ENCODE measurements around the gene ACTR3C. TPM values are rescaled to one million over a fixed set of nuclear protein-coding genes. Genes with fewer than 3 reads are reported as not detected.

ACTR3C gene
- total RNA-seq, 1 donor from 2014 or later: 9.8 TPM

DNA sequence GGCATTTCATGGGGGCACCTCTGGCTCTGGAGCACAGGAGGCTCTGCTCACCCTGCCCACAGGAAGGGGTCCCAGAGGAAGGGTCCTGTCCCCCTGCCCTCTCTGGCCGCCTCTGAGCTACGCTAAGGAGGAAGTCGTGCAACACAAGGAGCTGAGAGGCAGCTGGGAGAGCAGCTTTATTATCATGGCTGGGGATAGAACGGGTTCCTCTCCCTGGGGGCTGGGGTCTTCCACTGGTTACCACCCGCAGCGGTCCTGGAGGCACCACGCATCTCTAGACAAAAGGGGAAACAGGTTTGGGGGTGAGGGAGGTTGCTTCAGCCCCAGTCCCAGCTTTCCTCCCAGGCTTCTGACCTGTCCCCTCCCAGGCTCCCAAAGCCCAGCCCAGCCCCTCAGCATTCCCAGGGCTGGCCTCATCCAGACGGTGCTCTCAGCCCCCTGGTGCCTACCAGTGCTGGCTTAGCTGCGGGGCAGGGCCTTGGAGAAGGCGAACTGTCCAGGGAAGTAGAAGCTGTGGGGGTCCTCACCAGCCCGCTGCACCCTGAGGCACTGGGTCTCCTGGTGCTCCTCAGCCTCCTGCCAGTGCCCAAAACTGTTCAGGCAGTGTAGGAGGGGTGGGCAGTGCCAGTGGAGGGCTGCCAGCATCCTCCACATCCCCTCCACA lies 15.0 kb upstream of the ACTR3C start:
- no peak overlapping the region for H3K4me3 Mint-ChIP-seq
- H3K9me3 Mint-ChIP-seq: no peaks in the 10 kb centered on the region
- H3K4me1 Mint-ChIP-seq (ENCODE audit: low read depth): no peaks in the 10 kb centered on the region
- intact Hi-C loops (cut with micrococcal nuclease): no loop called here
- no peak overlapping the region for H3K27ac Mint-ChIP-seq
- H3K36me3 Mint-ChIP-seq (ENCODE audit: low read depth): peaks cover 4% of the 10 kb centered on the region
- peaks cover 23% of the 10 kb centered on the region for H3K27me3 Mint-ChIP-seq (ENCODE audit: insufficient read depth)
- DNase-seq (ENCODE audit: low spot score): no peak

- Mint-ChIP-seq H3K9me3 (no peaks in the 10 kb centered on the region), H3K27me3 (ENCODE audit: insufficient read depth) (peaks cover 17% of the 10 kb centered on the region), H3K4me3 (no peak overlapping the region), H3K36me3 (ENCODE audit: low read depth) (peaks cover 4% of the 10 kb centered on the region), H3K4me1 (ENCODE audit: low read depth) (no peaks in the 10 kb centered on the region), H3K27ac (no peak overlapping the region)
- intact Hi-C loops (cut with micrococcal nuclease): no loop called here
- DNase-seq (ENCODE audit: low spot score): no peak
Measured at GRCh38 chr7:150337659-150338081, 14.3 kb upstream of the ACTR3C start.

GRCh38 chr7:150337179-150337578 lies 13.8 kb upstream of the ACTR3C start:
- peaks cover 4% of the 10 kb centered on the region for H3K36me3 Mint-ChIP-seq (ENCODE audit: low read depth)
- H3K9me3 Mint-ChIP-seq: no peaks in the 10 kb centered on the region
- H3K27me3 Mint-ChIP-seq (ENCODE audit: insufficient read depth): peaks cover 12% of the 10 kb centered on the region
- DNase-seq (ENCODE audit: low spot score): no peak
- H3K27ac Mint-ChIP-seq: no peak overlapping the region
- no peak overlapping the region for H3K4me3 Mint-ChIP-seq
- intact Hi-C loops (cut with micrococcal nuclease): no loop called here
- no peaks in the 10 kb centered on the region for H3K4me1 Mint-ChIP-seq (ENCODE audit: low read depth)

DNA sequence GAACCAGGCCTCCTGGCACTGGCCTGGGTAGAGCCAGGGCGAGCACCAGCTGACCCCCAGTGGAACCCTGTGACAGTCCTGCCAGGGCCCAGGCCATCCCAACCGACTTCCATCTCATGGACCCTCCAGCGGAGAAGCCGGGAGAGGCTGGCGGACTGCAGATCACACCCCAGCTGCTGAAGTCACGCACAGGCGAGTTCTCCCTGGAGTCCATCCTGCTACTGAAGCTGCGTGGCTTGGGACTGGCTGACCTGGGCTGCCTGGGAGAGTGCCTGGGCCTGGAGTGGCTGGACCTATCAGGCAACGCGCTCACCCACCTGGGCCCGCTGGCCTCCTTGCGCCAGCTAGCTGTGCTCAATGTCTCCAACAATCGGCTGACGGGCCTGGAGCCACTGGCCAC lies 13.4 kb upstream of the ACTR3C start:
- Mint-ChIP-seq H3K27ac (no peak overlapping the region), H3K27me3 (ENCODE audit: insufficient read depth) (peaks cover 8% of the 10 kb centered on the region), H3K36me3 (ENCODE audit: low read depth) (peaks cover 7% of the 10 kb centered on the region), H3K9me3 (no peaks in the 10 kb centered on the region), H3K4me1 (ENCODE audit: low read depth) (no peaks in the 10 kb centered on the region), H3K4me3 (no peak overlapping the region)
- intact Hi-C loops (cut with micrococcal nuclease): no loop called here
- DNase-seq (ENCODE audit: low spot score): no peak

- H3K27me3 Mint-ChIP-seq (ENCODE audit: insufficient read depth): peaks cover 5% of the 10 kb centered on the region
- intact Hi-C loops (cut with micrococcal nuclease): no loop called here
- H3K4me1 Mint-ChIP-seq (ENCODE audit: low read depth): no peaks in the 10 kb centered on the region
- H3K27ac Mint-ChIP-seq: no peak overlapping the region
- no peak for DNase-seq (ENCODE audit: low spot score)
- no peak overlapping the region for H3K4me3 Mint-ChIP-seq
- peaks cover 11% of the 10 kb centered on the region for H3K36me3 Mint-ChIP-seq (ENCODE audit: low read depth)
- no peaks in the 10 kb centered on the region for H3K9me3 Mint-ChIP-seq
Measured at GRCh38 chr7:150335774-150336112, 12.4 kb upstream of the ACTR3C start.

GRCh38 chr7:150335108-150335773 lies 11.9 kb upstream of the ACTR3C start:
- peaks cover 11% of the 10 kb centered on the region for H3K36me3 Mint-ChIP-seq (ENCODE audit: low read depth)
- H3K27me3 Mint-ChIP-seq (ENCODE audit: insufficient read depth): peaks cover 4% of the 10 kb centered on the region
- no peak overlapping the region for H3K27ac Mint-ChIP-seq
- H3K4me1 Mint-ChIP-seq (ENCODE audit: low read depth): no peaks in the 10 kb centered on the region
- no peak for DNase-seq (ENCODE audit: low spot score)
- intact Hi-C loops (cut with micrococcal nuclease): no loop called here
- no peak overlapping the region for H3K4me3 Mint-ChIP-seq
- no peaks in the 10 kb centered on the region for H3K9me3 Mint-ChIP-seq

DNA sequence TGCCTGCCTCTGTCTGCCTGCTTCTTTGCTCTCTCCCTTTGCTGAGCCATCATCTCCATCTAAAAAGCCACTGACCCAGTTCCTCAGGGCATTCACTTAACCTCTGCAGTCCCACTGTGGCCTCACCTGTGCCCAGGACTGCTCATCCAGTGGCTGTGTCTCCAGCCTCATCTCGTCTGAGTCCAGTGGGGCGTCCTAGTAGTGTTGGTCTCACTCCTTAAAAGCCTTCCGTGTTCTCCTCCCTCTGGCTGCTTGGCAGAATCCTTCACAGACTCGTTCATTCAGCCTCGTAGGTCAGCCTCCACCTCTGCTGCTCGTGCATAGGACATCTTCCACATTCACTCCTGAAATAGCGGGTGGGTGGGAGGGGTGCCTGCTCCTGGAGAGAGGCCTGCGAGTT lies 10.8 kb upstream of the ACTR3C start:
- Mint-ChIP-seq H3K4me1 (ENCODE audit: low read depth) (no peaks in the 10 kb centered on the region), H3K4me3 (no peak overlapping the region), H3K27ac (no peak overlapping the region), H3K9me3 (no peaks in the 10 kb centered on the region), H3K27me3 (ENCODE audit: insufficient read depth) (no peaks in the 10 kb centered on the region), H3K36me3 (ENCODE audit: low read depth) (peaks cover 11% of the 10 kb centered on the region)
- intact Hi-C loops (cut with micrococcal nuclease): no loop called here
- no peak for DNase-seq (ENCODE audit: low spot score)

DNA sequence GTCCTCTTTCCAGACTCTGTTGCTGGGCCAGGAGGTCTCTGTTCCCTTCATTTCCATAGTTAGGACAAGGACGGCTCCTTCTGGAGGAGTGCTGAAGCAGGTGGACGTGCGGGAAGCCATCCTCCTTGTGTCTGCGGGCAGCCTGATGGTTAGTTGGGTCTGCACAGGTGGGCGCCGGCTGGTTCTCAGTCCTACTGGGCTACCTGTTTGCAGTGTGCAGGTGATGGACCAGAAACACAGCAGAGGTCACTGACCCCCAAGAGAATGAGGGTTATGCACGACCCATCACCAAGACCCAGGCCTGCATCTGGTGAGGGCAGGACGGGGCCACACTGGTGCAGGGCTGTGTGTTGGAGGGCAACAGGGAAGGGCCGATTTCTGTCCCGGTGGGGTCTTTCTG lies 10.3 kb upstream of the ACTR3C start:
- Mint-ChIP-seq H3K9me3 (no peaks in the 10 kb centered on the region), H3K36me3 (ENCODE audit: low read depth) (peaks cover 13% of the 10 kb centered on the region), H3K4me1 (ENCODE audit: low read depth) (no peaks in the 10 kb centered on the region), H3K4me3 (no peak overlapping the region), H3K27me3 (ENCODE audit: insufficient read depth) (no peaks in the 10 kb centered on the region), H3K27ac (no peak overlapping the region)
- intact Hi-C loops (cut with micrococcal nuclease): no loop called here
- DNase-seq (ENCODE audit: low spot score): no peak

DNA sequence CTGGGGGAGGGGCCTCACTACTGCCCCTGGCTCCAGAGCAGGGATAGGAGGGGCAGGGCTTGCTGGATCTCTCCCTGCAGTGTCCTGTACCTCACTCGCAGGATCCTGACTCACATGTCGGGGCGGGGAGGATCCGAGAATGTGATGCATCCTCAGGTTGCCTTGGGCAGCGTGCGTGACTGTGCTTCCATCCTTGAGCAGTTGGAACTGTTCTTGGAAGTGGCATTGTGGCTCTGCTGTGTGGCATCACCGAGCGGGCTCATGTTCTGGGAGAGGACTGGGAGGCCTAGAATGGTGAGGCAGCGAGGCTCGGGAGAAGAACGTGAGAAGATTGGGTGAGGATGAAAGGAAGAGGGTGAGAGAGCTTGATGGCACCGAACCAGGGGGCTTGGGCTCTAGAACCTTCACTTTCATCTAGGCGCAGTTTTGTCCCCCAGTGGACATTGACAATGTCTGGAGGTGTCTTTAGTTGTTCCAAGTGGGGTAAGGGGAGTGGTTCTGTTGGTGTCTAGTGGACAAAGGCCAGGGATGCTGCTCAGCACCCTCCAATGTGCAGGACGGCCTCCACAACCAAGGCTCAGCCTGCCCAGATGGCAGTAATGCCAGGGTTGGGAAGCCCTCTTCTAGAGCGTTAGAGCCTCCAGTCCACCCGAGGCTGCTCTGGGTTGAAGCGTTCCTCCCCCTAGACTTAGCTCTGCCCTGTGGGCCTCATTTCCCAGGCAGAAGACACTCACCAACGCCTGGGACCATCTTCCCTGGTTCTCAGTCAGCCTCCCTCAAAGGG lies 9.7 kb upstream of the ACTR3C start:
- H3K36me3 Mint-ChIP-seq (ENCODE audit: low read depth): peaks cover 15% of the 10 kb centered on the region
- H3K4me3 Mint-ChIP-seq: no peak overlapping the region
- intact Hi-C loops (cut with micrococcal nuclease): no loop called here
- H3K4me1 Mint-ChIP-seq (ENCODE audit: low read depth): no peaks in the 10 kb centered on the region
- no peak overlapping the region for H3K27ac Mint-ChIP-seq
- H3K9me3 Mint-ChIP-seq: no peaks in the 10 kb centered on the region
- no peak for DNase-seq (ENCODE audit: low spot score)
- no peaks in the 10 kb centered on the region for H3K27me3 Mint-ChIP-seq (ENCODE audit: insufficient read depth)

- Mint-ChIP-seq H3K4me3 (no peak overlapping the region), H3K4me1 (ENCODE audit: low read depth) (peaks cover 9% of the 10 kb centered on the region), H3K27ac (no peak overlapping the region), H3K9me3 (no peaks in the 10 kb centered on the region), H3K36me3 (ENCODE audit: low read depth) (peaks cover 27% of the 10 kb centered on the region), H3K27me3 (ENCODE audit: insufficient read depth) (no peaks in the 10 kb centered on the region)
- no peak for DNase-seq (ENCODE audit: low spot score)
- intact Hi-C loops (cut with micrococcal nuclease): no loop called here
Measured at GRCh38 chr7:150330211-150330885, 7.0 kb upstream of the ACTR3C start.

GRCh38 chr7:150329331-150330120 lies 6.2 kb upstream of the ACTR3C start:
- peaks cover 17% of the 10 kb centered on the region for H3K4me1 Mint-ChIP-seq (ENCODE audit: low read depth)

GRCh38 chr7:150327308-150327707 lies 4.0 kb upstream of the ACTR3C start:
- H3K27me3 Mint-ChIP-seq (ENCODE audit: insufficient read depth): no peaks in the 10 kb centered on the region
- H3K36me3 Mint-ChIP-seq (ENCODE audit: low read depth): peaks cover 34% of the 10 kb centered on the region
- no peak overlapping the region for H3K27ac Mint-ChIP-seq
- no peak overlapping the region for H3K4me3 Mint-ChIP-seq
- H3K4me1 Mint-ChIP-seq (ENCODE audit: low read depth): peaks cover 35% of the 10 kb centered on the region
- no peak for DNase-seq (ENCODE audit: low spot score)
- no peaks in the 10 kb centered on the region for H3K9me3 Mint-ChIP-seq
- intact Hi-C loops (cut with micrococcal nuclease): loop anchor here (10.0 kb wide), 1 partner anchor 687 kb away; no protein-coding TSS in a partner anchor

More at GRCh38 chr7:150329331-150330120, 6.2 kb upstream of the ACTR3C start:
- H3K27me3 Mint-ChIP-seq (ENCODE audit: insufficient read depth): no peaks in the 10 kb centered on the region
- H3K9me3 Mint-ChIP-seq: no peaks in the 10 kb centered on the region
- H3K4me3 Mint-ChIP-seq: no peak overlapping the region
- no peak for DNase-seq (ENCODE audit: low spot score)
- no peak overlapping the region for H3K27ac Mint-ChIP-seq
- intact Hi-C loops (cut with micrococcal nuclease): loop anchor here (10.0 kb wide), 1 partner anchor 685 kb away; no protein-coding TSS in a partner anchor
- H3K36me3 Mint-ChIP-seq (ENCODE audit: low read depth): peaks cover 30% of the 10 kb centered on the region
